Measurements from ENCODE around the gene CHCHD6. TPM values are rescaled to one million over a fixed set of nuclear protein-coding genes. Genes with fewer than 3 reads are reported as not detected.

Gene CHCHD6
- total RNA-seq, 1 experiment from 2014 or later, result 40.9 TPM

GRCh38 chr3:126663750-126664149 is 40.3 kb upstream of the CHCHD6 start (continued):
- TF ChIP-seq MXD4 (CRISPR knock-in tag; IDR thresholded peaks at IDR 0.05; ENCODE audit: borderline replicate concordance) (no peak), USF2 (CRISPR knock-in tag; IDR thresholded peaks at IDR 0.05) (no peak)

- POLR2A ChIA-PET, result no interaction called here
- ATAC-seq, result peak; percentile 64
- H3K36me3 Mint-ChIP-seq, result no peaks in the 10 kb centered on the region
- H3K27ac Mint-ChIP-seq, result no peak overlapping the region
- no peak for TF ChIP-seq ZNF263 (CRISPR knock-in tag; IDR thresholded peaks at IDR 0.05; ENCODE audit: low read depth)
- no peak for TF ChIP-seq JUN (CRISPR knock-in tag; IDR thresholded peaks at IDR 0.05)
- TF ChIP-seq PRRX2 (CRISPR knock-in tag; IDR thresholded peaks at IDR 0.05), result no peak
- no peak for TF ChIP-seq NFATC4 (CRISPR knock-in tag; IDR thresholded peaks at IDR 0.05)
- no peak for TF ChIP-seq JAZF1 (CRISPR knock-in tag; IDR thresholded peaks at IDR 0.05)
- TF ChIP-seq KAT7 (CRISPR knock-in tag; IDR thresholded peaks at IDR 0.05; ENCODE audit: borderline replicate concordance), result no peak
- H3K4me1 Mint-ChIP-seq, result peaks cover 4% of the 10 kb centered on the region
- no peaks in the 10 kb centered on the region; the same call in 1 of the 2 replicates for H3K27me3 Mint-ChIP-seq (ENCODE audit: low read depth)
- no peak for DNase-seq (ENCODE audit: low spot score)
- CTCF ChIA-PET, result interaction anchor here (0.5 to 1.0 kb wide), 3 partner anchors 14 to 62 kb away, joined by 3 read pairs; no protein-coding TSS in a partner anchor
- no peak overlapping the region for H3K4me3 Mint-ChIP-seq
- H3K9me3 Mint-ChIP-seq, result no peaks in the 10 kb centered on the region; the same call in 1 of the 2 replicates
Measured at GRCh38 chr3:126664591-126665214, 39.3 kb upstream of the CHCHD6 start.

GRCh38 chr3:126665221-126665936 is 38.7 kb upstream of the CHCHD6 start:
- CTCF ChIA-PET, result interaction anchor here (0.5 to 1.0 kb wide), 3 partner anchors 14 to 62 kb away, joined by 3 read pairs; no protein-coding TSS in a partner anchor
- no peak overlapping the region for H3K4me3 Mint-ChIP-seq
- no peaks in the 10 kb centered on the region for H3K9me3 Mint-ChIP-seq
- H3K27me3 Mint-ChIP-seq (ENCODE audit: low read depth), result no peaks in the 10 kb centered on the region; the same call in 1 of the 2 replicates
- TF ChIP-seq GTF2I (CRISPR knock-in tag; conservative IDR thresholded peaks at IDR 0.05), result no peak
- no peak for TF ChIP-seq ATF3 (CRISPR knock-in tag; conservative IDR thresholded peaks at IDR 0.05)
- TF ChIP-seq HMGA2 (CRISPR knock-in tag; IDR thresholded peaks at IDR 0.05), result no peak
- DNase-seq (ENCODE audit: low spot score), result no peak
- H3K4me1 Mint-ChIP-seq, result peaks cover 4% of the 10 kb centered on the region
- H3K36me3 Mint-ChIP-seq, result no peaks in the 10 kb centered on the region
- no peak for ATAC-seq
- no peak overlapping the region; the same call in 1 of the 2 replicates for H3K27ac Mint-ChIP-seq
- POLR2A ChIA-PET, result no interaction called here

- H3K27ac Mint-ChIP-seq, result no peak overlapping the region
- CTCF ChIA-PET, result no interaction called here
- TF ChIP-seq PRDM15 (CRISPR knock-in tag; IDR thresholded peaks at IDR 0.05) (no peak), ATF6 (CRISPR knock-in tag; IDR thresholded peaks at IDR 0.05) (no peak), HMGXB4 (CRISPR knock-in tag; IDR thresholded peaks at IDR 0.05) (no peak), ZNF671 (CRISPR knock-in tag; IDR thresholded peaks at IDR 0.05) (no peak), KAT7 (CRISPR knock-in tag; IDR thresholded peaks at IDR 0.05; ENCODE audit: borderline replicate concordance) (no peak), FOXJ3 (CRISPR knock-in tag; IDR thresholded peaks at IDR 0.05; ENCODE audit: borderline replicate concordance) (no peak)
Measured at GRCh38 chr3:126665959-126666657, 37.9 kb upstream of the CHCHD6 start.

More at GRCh38 chr3:126665959-126666657, 37.9 kb upstream of the CHCHD6 start:
- no peak for DNase-seq (ENCODE audit: low spot score)
- Mint-ChIP-seq H3K4me1 (peaks cover 4% of the 10 kb centered on the region), H3K27me3 (ENCODE audit: low read depth) (no peaks in the 10 kb centered on the region), H3K9me3 (no peaks in the 10 kb centered on the region), H3K4me3 (no peak overlapping the region), H3K36me3 (no peaks in the 10 kb centered on the region)
- no peak for ATAC-seq
- POLR2A ChIA-PET, result no interaction called here

Measured in WTC11 (cell line).